Esophagus squamous epithelium (tissue), 4 donors: ENCODE measurements around the gene DTNB.

Experiments
- CTCF ChIP-seq, 6 experiments: fragments of 450-650 bp in 4 of 6; fragments of 200-600 bp in 2 of 6; sonication (generic) in 2 of 6; IDR thresholded peaks; one replicate each; pipeline ENCODE4 v1.5.1; 2016 to 2019; ENCODE audit warnings: antibody characterized with exemption in 6 of 6, mild to moderate bottlenecking in 4 of 6, moderate library complexity in 4 of 6
- POLR2A ChIP-seq, 4 donors: fragments of 450-650 bp; IDR thresholded peaks; one replicate each; pipeline ENCODE4 v1.6.1; 2017; ENCODE audit warnings: antibody characterized with exemption in 4 of 4, mild to moderate bottlenecking in 4 of 4, moderate library complexity in 3 of 4

GRCh38 chr2:25356088-25356487, 317.3 kb downstream of the DTNB start:
- TF ChIP-seq CTCF (IDR thresholded peaks at IDR 0.05), result no peak
- TF ChIP-seq POLR2A (IDR thresholded peaks at IDR 0.05), result no peak
